Measurements from ENCODE around the gene MACROH2A1.
A peak's percentile ranks its signal among the peaks of the same experiment; 100 is the strongest.

MACROH2A1 gene

DNA sequence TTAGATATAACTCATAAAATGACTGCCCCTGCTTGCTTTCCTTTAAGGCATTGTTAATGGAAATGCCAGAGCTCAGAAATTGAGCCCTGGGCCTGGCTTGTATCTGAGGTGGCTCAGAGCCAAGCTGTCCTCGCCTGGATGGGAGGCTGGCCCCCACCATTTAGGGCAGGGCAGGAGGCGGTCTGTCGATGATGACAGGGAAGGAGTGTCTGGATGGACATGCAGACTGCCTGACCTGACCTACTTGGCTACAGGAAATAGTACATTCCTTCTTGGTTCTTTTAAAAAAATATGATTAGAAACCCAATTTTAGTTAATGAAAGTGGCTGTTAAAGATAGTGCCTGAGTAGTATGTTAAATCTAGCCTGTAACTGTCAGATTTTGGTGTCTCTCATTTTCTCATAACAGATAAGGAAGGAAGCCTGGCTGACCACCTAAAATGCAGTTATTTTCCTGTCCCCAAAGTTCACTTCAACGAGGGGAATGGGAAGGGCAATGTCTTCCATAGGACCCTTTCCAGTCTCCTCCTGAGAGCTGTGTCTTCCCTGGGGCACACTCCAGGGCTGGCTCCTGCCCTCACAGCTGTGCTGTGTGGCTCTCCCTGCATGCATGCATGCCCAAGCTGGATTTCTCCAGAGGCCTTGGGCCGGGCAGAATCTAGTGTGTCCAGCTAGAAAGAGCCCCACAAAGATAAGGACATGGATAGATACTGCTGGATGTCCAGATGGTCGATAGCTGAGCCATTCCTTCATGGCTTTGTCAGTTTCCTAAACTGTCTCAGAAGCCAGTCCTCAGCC, 42.3 kb downstream of the MACROH2A1 start:
- DNase-seq (ENCODE audit: low read depth, low spot score) = peak; percentile 51

- DNase-seq (ENCODE audit: low read depth, low spot score) = no peak
Observed at GRCh38 chr5:135355169-135355568, 43.9 kb downstream of the MACROH2A1 start.

- no peak for DNase-seq (ENCODE audit: low read depth, low spot score)
Observed at GRCh38 chr5:135353952-135354721, 44.9 kb downstream of the MACROH2A1 start.

- no peak for DNase-seq (ENCODE audit: low read depth, low spot score)
Observed at GRCh38 chr5:135350536-135350935, 48.5 kb downstream of the MACROH2A1 start.

- DNase-seq (ENCODE audit: low read depth, low spot score) = no peak
Observed at GRCh38 chr5:135349886-135350285, 49.1 kb downstream of the MACROH2A1 start.

GRCh38 chr5:135349451-135349850, 49.6 kb downstream of the MACROH2A1 start:
- DNase-seq (ENCODE audit: low read depth, low spot score) = no peak

DNA sequence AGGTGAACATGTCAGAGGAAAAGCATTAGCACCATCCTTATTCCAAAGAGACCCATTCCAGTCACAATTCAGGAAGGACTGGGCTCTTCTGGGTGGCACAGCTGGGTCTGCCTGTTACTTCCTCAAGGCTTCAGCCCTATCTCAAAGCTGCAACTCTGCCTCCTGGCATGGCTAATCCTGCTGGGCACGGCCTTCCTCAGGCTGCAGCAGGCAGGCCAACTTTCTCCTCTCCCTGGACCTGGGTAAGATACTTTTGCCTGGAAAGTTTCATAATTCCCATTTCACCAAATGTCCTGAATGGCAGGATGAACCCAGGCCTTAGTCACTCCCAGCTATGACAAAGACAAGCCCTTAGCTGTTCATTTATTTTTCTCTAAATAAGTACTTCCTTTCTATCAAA, 50.1 kb downstream of the MACROH2A1 start:
- DNase-seq (ENCODE audit: low read depth, low spot score) = no peak

DNA sequence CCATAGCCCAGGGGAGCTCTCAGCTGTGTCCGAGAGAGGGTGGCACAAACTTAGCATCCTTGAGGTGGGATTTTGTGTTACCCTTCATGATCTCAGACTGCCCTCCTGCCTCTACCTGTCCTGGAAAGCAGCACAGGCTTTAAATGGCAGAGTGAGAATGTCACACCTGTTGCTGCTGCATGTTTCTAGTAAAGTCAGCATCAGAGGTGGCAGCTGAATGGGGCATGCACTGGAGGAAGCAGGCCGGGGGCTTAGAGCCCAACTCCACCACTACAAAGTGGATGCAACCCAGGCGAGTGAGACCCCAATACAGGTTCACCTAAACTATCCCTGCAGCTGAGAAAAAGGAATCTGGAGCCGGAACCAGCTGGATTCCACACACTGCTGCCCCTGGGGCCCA, 51.6 kb downstream of the MACROH2A1 start:
- peak; percentile 45 for DNase-seq (ENCODE audit: low read depth, low spot score)

DNA sequence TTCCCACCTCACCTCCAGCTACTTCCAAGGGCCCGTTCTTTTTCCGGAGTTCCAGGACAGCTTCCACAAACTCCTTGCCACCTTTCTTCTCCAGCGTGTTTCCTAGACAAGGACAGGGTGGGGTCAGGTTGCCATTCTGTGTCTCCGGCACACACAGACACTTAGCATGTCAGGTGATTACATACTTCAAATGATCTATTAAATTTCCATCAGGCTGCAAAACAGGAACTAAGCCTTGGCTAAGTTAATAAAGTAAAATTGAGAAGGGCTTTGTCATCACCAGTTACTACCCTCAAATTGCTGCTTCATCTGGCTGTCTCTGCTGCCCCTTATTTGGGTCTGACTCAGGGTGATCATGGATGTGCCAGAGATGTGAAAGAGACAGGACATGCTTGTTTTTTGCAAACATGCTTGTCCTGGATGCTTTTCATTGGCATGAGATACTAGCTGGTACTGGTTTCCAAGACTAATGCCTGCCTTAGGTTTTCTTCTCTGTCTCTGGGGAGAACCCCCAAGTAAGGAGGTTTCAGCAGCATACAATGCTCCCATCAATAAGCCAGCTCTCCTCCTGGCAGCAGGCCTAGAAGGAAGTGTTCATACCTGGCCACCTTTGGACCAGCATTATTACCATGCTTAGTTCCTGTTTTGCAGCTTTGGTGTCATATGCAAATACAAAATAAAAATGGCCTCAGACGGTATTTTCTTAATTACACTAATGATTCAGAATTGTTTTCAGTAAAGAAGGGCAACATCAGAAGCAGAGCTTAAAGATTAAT, 52.9 kb downstream of the MACROH2A1 start:
- DNase-seq (ENCODE audit: low read depth, low spot score) = no peak

GRCh38 chr5:135344349-135344748, 54.7 kb downstream of the MACROH2A1 start:
- no peak for DNase-seq (ENCODE audit: low read depth, low spot score)

- DNase-seq (ENCODE audit: low read depth, low spot score) = no peak
Observed at GRCh38 chr5:135343413-135343812, 55.6 kb downstream of the MACROH2A1 start.

- DNase-seq (ENCODE audit: low read depth, low spot score) = no peak
Observed at GRCh38 chr5:135342551-135342875, 56.5 kb downstream of the MACROH2A1 start.

- no peak for DNase-seq (ENCODE audit: low read depth, low spot score)
Observed at GRCh38 chr5:135341696-135342550, 57.1 kb downstream of the MACROH2A1 start.

DNA sequence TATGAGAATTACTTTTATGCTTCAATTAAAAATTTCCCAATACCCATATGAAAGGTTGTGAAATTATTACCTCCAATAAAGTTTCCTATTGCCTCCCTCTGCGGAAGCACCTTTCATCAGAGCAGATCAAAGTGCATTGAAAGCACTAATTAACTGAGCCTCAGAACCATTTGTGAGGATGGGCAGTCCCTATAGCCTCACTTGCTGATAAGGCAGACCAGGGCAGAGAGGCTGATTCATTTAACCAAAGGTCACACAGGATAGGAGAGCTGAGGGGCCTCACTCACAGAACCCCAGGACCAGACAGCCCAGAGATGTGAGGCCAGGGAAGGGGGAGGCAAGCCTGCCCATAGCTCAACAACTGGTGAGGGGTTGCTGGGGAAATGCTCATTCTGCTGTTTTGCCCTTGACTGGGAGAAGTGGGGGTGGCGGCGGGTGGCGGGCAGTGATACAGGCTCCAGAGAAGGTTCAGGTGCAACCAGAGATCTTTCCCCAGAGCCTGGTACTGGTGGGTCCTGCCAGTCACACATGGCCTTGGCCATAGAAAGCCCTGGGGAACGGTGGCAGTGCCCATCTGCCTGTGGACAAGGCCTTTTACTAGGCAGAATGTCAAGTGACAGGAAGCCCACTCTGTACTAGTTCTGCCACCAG, 57.9 kb downstream of the MACROH2A1 start:
- DNase-seq (ENCODE audit: low read depth, low spot score) = no peak

DNA sequence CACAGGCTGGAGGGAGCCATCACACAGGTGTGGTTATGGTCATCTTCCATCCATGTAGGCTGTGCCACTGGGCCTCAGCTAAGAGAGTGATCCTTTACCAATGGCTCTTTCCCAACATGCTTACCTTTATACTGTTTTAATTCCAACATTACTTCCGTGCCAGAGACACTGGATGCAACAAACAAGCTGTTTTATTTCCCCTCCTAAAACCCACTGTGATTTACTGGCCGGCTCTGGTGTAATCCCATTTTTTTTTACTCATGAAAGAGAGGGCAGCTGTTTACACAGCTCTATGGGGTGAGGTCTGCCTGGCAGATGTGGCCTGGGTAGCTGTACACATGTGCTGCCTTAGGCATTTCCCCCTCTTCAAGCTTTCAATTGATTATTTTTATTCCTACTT, 58.5 kb downstream of the MACROH2A1 start:
- no peak for DNase-seq (ENCODE audit: low read depth, low spot score)

GRCh38 chr5:135339623-135340022, 59.4 kb downstream of the MACROH2A1 start:
- no peak for DNase-seq (ENCODE audit: low read depth, low spot score)

- no peak for DNase-seq (ENCODE audit: low read depth, low spot score)
Observed at GRCh38 chr5:135339189-135339588, 59.8 kb downstream of the MACROH2A1 start.

GRCh38 chr5:135337064-135337463, 62.0 kb downstream of the MACROH2A1 start:
- DNase-seq (ENCODE audit: low read depth, low spot score) = no peak

- no peak for DNase-seq (ENCODE audit: low read depth, low spot score)
Observed at GRCh38 chr5:135335031-135335828, 63.8 kb downstream of the MACROH2A1 start.

Data from ELF-1 (cell line).